SK-N-DZ (cell line): ENCODE measurements around the gene SPATC1L.

Experiments
- DNase-seq: peaks from one replicate; pipeline ENCODE4 v3.0.0-alpha.2; 2015; ENCODE audit warnings: low spot score

SPATC1L gene

DNA sequence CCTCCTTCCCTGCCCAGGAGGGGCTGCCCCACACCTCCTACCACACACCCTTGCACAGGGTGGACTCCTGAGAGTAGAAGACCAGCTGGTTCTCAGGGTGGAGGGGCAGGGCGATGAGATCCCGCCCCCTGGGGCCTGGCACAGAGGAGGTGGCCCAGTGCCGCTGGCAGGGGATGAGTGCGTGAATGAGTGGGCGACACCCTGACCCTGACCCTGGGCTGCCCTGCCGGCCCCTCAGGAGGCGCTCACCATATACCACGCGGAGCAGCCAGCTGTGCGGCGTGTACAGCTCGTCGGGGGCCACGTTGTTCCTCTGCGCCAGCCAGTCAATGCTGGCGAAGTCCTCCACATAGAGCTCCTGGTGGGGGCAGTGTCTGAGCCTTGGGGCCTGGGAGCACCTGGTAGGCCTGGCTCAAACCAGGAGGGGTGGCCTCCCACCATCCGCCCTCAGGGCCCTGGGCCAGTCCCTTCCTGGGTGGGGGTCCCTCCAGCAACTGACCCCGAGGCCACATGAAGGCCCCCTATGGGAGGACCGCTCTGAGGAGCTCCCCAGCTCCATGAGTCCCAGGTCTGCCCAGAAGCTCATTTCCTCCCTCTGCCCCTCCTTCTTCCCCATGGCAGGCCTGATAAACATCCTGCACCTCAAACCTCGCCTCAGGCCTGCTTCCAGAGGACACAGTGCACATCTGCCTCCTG, 31.3 kb upstream of the SPATC1L start:
- no peak for DNase-seq

DNA sequence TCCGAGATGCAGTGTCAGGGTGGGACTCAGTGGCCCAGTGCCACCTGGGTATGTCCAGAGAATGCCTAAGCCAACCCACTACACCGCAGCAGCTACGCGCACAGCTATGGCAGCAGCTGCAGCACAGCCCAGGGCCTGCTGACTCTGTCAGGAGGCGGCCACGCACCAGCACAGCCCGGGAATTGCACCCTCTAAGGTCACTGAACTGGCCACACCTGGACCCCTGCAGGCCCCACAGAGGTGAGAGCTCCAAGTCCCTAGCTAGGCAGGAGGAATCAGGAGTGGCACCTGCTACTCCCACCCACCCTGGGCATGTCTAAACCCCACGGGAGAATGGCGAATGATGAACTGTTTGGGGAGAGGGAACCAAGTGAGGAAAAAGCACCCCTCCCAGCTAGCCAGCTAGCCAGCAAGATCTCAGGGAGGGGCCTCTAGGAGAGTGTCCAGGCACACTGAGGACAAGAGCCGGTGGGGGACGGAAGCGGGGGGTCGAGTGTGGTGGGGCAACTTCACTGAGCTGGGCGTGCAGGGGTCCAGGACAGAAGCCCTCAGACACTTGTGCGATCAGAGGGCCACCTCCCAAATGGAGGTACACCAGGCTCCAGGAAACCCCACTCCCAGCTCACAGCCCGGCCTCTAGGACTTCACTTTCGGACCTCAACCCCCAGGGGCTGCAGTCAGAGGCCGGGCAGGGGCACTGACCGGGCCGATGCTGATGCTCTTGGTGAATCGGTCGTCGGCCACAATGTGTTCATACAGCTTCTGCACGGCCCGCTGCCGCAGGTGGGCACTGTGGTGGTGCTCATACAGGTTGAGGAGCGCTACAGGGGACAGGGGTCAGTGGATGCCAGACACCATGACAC, 30.4 kb upstream of the SPATC1L start:
- DNase-seq: no peak

DNA sequence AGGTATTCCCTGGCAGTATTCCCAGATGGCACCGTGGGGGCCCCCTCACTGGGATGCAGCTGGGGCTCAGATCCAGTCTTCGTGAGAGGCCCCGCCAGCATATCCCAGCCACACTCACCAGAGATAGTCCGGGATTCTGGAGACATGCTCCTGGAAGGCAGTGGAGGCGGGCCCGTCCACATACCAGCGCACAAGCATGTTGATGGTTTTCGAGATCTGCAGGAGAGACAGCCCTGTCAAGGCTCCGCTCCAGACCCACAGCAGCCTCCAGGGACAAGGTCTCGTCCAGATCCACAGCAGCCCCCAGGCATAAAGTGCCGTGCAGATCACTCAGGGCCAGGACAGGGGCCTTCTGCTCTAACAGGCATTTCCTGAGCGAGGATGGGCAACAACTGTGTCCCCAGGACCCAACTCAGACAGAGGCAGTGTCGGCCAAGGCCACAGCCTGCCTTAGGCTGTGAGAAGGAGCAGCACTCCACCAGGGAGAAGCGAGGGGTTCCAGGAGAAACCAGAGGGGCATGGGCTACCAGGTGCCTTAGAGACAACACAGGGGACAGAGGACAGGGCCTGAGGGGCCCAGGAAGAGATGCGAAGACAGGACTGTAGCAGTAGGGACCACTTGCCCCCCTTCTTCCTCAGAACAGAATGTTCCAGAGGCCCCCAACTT, 29.5 kb upstream of the SPATC1L start:
- DNase-seq: no peak

DNA sequence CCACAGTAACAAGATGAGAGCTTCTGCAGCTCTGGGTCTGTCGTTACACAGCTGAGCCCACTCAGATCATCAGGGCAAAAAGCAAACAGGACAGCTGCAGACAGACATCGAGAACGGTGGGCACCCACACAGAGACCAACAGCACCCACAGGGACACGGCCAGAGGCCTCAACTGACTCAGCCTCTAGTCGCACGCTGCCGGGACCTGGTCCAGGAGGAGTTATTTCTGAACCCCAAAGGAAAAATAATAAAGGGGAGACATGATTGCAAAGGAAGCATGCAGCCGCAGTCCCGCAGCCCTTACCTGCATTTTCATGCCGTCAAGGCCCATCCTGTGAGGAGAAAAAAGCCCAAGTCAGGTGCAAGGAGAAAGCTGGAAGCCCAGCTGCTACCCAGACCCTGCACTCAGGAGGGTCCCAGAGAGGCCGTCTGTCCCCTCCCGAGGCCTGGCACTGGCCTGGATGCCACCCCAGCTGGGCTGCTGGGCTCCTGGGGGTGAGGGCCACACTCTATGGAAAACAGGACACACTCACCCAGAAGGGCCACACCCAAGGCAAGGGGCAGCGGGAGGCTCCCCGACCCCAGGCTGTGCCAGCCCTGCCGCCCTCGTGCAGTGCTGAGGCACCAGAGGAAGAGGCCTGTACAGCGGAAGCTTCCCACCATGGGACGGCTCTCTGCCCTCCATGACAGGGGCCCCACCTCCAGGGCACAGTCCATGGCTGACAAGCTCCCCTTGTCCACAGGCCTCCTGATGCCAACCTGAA, 28.6 kb upstream of the SPATC1L start:
- no peak for DNase-seq

DNA sequence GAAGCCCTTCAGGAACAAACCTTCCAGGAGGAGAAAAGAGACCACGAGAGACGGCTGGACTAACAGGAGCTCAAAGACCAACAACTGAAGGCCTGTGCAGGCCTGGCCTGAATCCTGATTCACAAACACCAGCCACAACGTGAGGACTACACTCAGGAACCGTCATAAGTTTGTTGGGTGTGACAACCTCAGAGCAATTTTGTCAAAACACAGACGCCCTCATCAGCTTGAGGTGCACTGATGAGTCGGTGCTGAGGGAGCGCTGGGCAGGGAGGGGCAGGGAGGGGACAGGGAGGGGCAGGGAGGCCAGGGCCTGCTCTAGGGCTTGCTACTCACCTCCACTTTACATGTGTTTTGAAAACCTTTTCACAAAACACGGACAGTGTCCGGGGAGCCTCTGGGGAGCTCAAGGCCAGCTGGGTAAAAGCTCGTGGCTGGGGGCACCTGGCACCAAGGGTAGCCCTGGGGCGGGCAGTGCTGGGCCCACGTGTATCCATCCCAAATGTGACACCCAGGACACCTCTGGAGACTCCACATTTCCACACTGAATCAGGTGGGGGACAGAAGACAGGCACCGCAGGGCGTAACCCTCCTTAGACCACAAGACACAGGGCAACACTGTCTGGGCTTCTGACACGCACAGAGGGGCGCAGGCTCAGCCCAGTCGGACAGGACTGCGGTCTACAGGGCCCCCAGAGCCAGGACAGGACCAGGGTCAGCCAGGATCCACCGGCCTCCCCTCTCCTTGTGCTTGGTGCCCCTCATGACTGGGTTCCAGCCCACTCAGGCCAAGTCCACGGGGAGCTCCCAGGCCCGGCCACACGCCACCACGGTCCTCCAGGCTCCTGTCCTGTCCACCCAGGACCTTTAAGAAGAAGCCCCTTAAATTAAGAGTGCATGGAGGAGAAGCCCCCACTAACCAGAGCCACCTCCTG, 27.8 kb upstream of the SPATC1L start:
- DNase-seq: no peak

DNA sequence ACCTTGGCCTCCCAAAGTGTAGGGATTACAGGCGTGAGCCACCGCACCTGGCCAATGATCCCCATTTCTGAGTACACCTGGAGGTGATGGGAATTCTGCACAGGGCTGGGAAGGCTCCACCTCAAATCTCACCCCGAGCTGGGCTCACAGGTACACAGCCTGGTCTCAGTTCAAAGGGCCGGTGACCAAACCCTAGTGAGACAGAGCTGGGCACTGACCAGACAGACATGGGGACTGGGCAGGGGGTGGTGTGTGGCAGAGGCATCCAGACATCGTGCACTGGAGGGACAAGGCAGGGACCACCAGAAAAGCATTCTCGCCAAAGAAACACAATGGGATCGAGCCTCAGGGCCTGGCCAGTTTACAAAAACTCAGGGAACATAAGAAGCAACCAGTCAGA, 27.1 kb upstream of the SPATC1L start:
- no peak for DNase-seq

DNA sequence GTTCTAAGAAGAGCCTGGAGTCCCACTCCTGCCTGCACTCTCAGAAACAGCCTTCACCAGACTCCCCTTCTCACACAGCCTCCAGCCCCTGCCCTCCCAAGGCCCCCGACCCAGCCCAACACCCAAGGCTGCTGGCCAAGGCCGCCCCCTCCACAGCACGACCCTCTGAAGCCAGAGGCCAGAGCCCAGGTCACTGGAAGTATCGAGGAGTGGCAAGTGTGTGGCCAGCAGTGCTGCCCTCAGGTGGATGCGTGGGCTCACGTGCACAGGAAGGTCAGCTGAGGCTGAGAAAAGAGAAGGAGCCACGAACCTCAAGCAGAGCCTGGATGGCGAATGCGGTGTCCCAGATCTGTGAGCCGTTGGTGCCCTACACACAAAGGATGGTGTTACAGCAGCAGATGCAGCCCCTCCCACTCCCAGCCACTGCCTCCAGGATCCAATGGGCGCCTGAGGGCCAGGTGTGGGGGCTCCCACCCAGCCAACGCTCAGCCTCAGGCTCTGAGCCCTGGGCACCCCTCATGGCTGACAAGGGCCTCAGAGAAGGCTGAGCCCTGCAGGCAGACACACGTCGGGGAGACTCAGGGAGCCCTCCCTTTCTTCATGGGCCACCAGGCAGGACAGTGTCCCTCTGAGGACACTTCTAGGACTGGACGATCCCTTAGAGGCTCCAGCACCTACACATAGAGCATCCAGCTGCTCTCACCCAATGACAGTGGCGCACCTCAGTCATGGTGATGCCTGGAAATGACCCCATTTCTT, 26.3 kb upstream of the SPATC1L start:
- no peak for DNase-seq

DNA sequence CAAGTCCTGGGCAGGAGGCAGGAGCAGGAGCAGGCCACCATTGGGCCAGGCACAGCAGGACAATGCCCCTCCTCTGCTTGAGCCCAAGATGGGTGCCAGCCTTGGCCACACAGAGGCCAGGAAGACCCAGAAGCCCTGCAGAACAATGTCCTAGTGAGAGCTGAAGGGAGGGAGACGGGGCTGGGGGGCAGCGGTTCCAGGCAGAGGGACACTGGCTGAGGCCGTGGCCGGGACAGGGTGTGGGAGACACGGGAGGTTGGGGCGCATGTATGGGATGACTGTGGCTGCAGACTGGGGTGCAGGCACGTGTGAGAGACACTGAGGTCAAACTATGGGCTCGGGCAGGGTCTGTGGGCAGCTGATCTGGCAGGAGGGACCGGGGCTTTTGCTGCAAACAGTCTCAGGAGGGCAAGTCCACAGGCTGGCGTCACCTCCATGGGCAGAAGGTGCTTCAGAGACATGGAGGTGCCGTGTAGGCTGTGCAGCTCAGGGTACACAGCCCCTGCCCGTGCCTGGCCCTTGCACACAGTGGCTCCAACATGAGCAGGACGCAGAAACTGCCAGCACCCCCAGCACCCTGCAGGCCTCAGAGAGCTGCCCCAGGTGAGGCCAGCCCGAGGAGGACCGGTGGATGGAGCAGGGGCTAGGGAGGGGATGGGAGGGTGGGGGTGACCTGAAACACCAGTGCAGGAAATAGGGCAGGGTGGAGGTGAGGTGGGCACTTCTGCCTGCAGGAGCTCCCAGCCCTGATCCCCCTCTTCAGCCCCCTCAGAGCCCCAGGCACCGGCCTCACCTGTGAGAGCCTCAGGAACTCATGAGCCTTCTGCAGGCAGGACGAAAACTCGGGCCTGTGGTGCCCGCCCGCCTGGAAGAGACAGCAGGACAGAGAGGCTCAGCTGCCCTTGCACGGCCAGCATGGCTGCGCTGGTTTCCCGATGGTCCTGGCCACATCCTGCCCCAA, 24.8 kb upstream of the SPATC1L start:
- DNase-seq: no peak

DNA sequence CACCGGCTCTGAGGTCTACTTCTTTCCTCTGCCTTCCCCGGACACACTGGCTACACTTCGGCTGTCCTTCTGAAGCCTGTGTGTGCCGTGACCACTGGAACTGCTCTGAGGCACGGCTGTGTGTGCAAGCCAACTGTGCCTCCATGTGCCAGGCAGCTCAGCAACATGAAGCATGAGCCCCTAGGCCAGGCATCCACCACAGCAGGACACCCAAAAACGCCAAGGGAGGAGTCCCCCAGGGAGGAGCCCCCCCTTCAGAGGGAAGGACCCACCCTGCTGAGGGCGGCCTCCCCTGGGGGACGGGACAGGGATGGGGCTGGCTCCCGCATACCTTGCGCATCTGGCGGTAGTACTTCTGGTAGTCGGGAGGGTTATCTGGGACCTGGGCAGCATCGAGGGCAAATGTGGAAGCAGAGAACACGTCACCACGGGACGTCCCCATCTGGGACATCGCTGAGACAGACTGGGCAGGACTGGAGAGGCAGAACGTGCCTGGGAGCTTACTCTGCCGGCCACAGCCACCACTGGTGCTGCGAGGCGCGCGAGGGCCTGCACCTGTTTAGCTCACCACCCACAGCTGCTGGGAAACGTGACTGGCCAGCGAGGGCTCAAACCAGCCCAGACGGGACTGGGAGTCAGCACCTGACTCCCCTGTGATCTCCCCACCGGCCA, 23.8 kb upstream of the SPATC1L start:
- DNase-seq: no peak

DNA sequence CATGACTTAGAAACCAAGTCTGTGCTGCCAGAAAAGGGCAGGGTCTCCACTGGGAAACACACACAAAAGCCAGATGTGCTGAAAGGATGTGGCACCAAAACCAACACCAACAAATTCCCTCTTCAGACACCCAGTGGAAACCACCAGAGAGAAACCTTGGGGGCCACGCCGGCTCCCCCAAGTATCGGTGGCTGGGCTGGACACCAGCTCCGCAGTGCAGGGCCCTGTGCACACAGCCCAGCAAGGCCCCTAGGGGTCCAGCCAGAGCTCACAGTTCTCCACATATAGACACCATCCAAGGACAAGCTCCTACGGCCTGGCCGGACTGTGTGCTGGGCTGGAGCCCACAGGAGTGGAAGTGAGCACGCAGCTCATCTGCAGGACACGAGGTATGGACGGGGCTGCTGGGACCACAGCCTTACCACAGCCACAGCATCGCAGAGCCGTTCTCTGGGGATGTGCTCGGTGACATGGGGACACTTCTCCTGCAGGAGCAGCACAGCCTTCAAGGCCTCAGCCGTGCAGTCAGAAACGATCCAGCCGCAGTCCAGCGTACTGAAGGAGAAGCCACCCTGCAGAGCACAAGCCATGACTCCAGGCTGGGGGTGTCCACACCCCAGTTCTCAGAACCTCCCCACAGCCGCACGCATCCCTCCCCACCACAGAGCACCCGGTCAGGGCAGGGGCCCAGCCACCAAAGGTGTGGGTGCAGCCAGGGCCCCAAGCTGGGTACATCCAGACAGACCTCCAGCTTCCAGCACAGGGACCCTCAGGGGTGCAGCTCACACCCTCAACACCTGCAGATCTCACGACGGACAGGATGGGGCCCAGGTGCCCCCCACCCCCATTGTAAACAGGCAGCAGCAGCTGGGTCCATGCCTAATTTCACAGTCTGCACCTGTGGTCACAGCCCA, 23.0 kb upstream of the SPATC1L start:
- no peak for DNase-seq

DNA sequence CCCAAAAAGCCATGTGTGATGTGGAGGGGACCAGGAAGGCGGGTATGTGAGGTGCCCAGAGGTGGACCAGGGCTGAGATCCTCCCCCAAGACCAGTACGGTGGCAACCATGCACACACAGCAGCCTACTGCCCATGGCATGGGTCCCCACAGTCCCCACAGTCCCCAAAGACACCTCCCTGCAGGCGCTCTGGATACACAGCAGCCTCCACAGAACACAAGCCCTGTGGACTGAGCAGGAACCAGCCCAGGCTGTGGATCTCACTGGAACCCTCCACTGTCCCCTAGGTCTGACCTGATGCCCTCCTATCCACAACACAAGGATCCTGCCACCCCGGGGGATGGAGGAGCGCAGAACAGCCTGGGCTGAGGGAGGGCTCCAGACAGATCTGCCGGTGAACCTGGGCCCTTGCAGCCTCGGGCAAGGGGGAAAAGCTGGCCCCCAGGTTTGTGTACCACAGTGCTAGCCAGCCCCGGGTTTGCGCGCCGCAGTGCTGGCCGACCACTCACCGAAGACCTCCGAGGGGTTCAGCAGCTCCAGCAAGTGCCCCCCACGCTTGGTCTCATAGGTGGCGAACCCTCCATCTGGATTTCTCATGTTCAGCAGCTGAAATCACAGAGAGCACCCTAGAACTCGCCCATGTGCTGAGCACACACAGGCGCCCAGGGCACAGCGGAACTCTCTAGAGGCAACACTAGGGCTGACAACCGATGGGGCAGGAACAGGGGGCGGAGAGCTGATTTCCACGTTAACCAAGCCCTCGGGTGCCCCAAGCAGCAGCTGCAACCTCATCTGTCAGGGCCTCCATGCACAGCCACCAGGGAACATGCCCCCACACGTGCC, 22.1 kb upstream of the SPATC1L start:
- no peak for DNase-seq

DNA sequence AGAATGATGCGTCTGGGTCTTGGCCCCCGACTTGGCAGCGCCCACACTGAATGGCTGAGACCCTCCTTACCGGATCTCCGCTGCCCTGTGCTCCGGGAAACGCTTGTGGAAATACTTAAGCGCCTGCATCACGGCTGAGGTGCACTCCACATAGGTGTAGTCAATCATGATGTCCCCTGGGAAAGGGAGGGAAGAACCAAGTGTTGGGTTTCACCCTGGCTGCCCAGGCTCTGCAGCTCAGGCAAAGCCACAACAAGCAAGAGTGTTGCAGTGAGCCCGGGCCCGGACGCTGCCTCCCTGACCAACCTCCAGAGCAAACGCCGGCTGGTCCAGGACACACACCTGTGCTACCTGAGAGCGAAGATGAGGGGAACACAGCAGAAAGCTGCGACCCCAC, 21.5 kb upstream of the SPATC1L start:
- no peak for DNase-seq

DNA sequence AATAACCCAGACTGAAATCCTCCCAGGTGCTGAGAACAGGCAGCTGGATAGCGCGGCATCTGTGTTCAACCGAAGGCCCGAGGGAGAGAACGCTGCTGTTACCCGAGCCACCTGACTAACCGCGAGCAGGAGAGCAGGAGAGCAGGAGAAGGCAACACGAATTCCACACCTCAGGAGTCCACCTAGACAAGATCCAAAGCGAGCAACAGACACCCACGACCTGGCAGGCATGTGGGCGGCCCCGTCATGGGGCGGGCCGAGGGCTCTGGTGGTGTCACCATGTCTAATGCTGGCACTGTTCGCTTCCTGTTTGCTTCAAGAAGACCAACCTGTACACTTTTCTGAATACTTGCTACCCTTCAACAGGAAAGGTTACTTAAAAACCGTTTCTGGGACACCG, 20.9 kb upstream of the SPATC1L start:
- DNase-seq: no peak

DNA sequence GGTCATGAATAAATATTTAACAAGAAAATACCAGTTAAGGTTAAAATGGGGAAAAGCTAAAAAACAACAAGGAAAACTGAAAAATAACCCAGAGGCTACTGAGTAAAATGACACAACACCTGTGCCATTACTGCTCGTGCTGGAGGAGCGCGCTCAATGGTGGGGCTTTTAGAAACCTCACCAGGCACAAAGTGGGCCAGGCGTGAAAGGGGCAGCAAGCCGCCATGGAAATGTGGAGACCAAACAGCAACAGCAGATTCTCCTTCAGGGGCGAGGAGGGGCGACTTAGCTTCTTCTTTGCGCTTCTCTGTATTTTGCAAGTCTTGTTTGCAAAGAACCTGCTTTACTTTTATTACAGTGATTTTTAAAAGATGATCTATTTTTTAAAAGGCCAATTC, 18.9 kb upstream of the SPATC1L start:
- no peak for DNase-seq

DNA sequence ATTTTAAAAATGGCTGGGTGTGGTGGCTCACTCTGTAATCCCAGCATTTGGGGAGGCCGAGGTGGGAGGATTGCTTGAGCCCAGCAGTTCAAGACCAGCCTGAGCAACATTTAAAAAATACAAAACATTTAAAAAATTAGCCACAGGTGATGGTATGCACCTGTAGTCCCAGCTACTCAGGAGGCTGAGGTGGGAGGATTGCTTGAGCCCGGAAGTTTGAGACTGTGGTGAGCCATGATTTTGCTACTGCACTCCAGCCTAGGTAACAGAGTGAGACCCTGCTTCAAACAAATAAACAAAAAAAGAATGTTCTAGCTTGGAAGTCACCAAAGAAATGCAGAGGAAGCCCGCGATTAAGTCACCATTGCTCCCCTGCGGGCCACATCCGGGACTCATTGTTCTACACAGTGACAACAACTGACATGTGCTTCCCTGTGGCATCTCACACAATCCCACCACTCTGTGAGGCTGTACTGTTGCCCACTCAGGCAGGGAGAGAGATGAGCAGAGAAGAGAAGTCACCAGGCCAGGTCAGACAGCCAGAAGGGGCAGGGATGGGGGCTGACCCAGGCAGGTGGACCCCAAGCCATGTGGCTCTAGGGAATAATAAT, 18.4 kb upstream of the SPATC1L start:
- DNase-seq: no peak
